ENCODE measurements around the gene CRP. TPM values are rescaled to one million over a fixed set of nuclear protein-coding genes. Genes with fewer than 3 reads are reported as not detected.

The CRP gene
- total and polyA plus RNA-seq, 7 donors: 0.20 TPM; not detected in 6

DNA sequence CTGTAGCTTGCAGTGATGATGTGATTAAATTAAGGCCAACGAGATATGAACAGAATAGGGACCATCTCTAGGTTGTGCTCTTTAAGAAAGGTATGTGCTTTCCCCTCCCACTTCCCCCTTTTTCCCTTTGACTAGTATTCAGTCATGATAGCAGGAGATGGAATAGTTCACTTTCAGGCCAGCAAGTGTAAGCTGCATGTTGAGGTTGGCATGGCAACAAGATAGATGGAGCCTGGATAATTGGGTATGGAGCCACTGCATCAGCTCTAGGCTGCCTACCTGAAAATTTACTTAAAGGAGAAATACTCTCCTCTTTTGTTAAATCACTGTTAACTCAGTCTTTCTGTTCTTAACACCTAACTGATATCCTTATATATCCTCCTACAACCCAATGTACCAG is 1.5 kb upstream of the CRP start:
- Histone ChIP-seq H3K27me3 (no peaks in the 10 kb centered on the region), H3K36me3 (no peaks in the 10 kb centered on the region), H3K27ac (no peak overlapping the region), H3K9me3 (peaks cover 0 to 2% (median 0%) of the 10 kb centered on the region in 4 donors), H3K4me1 (peaks cover 0 to 11% (median 0%) of the 10 kb centered on the region in 4 donors), H3K4me3 (no peak overlapping the region)
- TF ChIP-seq CTCF (IDR thresholded peaks at IDR 0.05) (no peak), POLR2AphosphoS5 (IDR thresholded peaks at IDR 0.05) (no peak), EP300 (IDR thresholded peaks at IDR 0.05) (no peak), POLR2A (IDR thresholded peaks at IDR 0.05) (no peak)
- DNase-seq: no peak
- 71 to 79% methylated on average over 1 of the region's 1 CpG for WGBS, 2 donors
- intact Hi-C loops (cut with DNase I): no loop called here

- no peak for DNase-seq
- intact Hi-C loops (cut with DNase I): no loop called here
- Histone ChIP-seq H3K36me3 (no peaks in the 10 kb centered on the region), H3K9me3 (no peaks in the 10 kb centered on the region), H3K4me1 (peaks cover 0 to 11% (median 0%) of the 10 kb centered on the region in 4 donors), H3K27ac (no peak overlapping the region), H3K4me3 (no peak overlapping the region), H3K27me3 (no peaks in the 10 kb centered on the region)
- WGBS, 2 donors: 28 to 63% methylated on average over 1 of the region's 1 CpG
- TF ChIP-seq CTCF (IDR thresholded peaks at IDR 0.05) (no peak), POLR2AphosphoS5 (IDR thresholded peaks at IDR 0.05) (no peak), EP300 (IDR thresholded peaks at IDR 0.05) (no peak), POLR2A (IDR thresholded peaks at IDR 0.05) (no peak)
Observed at GRCh38 chr1:159712080-159712479, 2.3 kb downstream of the CRP start.

- Histone ChIP-seq H3K27ac (no peak overlapping the region), H3K4me3 (no peak overlapping the region), H3K27me3 (no peaks in the 10 kb centered on the region), H3K36me3 (no peaks in the 10 kb centered on the region), H3K9me3 (no peaks in the 10 kb centered on the region), H3K4me1 (peaks cover 0 to 7% (median 0%) of the 10 kb centered on the region in 4 donors)
- no peak for DNase-seq
- intact Hi-C loops (cut with DNase I): no loop called here
- WGBS, 2 donors: 84 to 88% methylated on average over 6 of the region's 6 CpGs
- TF ChIP-seq POLR2AphosphoS5 (IDR thresholded peaks at IDR 0.05) (no peak), CTCF (IDR thresholded peaks at IDR 0.05) (no peak), EP300 (IDR thresholded peaks at IDR 0.05) (no peak), POLR2A (IDR thresholded peaks at IDR 0.05) (no peak)
Observed at GRCh38 chr1:159707472-159708260, 6.7 kb downstream of the CRP start.

DNA sequence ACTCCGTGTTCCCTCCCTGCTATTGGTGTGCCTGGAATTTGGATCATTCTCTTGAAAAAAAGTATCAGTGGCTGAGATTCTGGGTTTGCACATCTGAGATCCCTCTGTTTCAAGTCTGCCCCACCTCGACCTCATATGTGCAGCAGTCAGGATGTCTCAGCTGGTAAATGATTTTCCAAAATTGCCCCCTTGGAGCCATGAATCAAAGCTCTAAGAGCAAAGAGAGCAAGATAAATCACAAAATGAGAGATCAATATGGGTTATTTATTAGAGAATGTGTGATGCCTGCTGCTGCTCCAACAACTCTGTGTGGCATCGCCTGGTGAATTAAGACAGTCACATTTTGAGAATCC is 8.5 kb downstream of the CRP start:
- no peaks in the 10 kb centered on the region for H3K9me3 ChIP-seq
- 45 to 66% methylated on average over 3 of the region's 3 CpGs for WGBS, 2 donors

More for the DNA sequence above, 8.5 kb downstream of the CRP start:
- H3K4me1 ChIP-seq: no peaks in the 10 kb centered on the region
- no peaks in the 10 kb centered on the region for H3K36me3 ChIP-seq
- no peak overlapping the region for H3K27ac ChIP-seq
- DNase-seq: no peak
- H3K4me3 ChIP-seq: no peak overlapping the region
- TF ChIP-seq POLR2A (IDR thresholded peaks at IDR 0.05): no peak
- no peak for TF ChIP-seq POLR2AphosphoS5 (IDR thresholded peaks at IDR 0.05)
- TF ChIP-seq CTCF (IDR thresholded peaks at IDR 0.05): no peak
- no peak for TF ChIP-seq EP300 (IDR thresholded peaks at IDR 0.05)
- intact Hi-C loops (cut with DNase I): no loop called here
- no peaks in the 10 kb centered on the region for H3K27me3 ChIP-seq
